H1 (cell line): ENCODE measurements around the gene IQCN. TPM values are rescaled to one million over a fixed set of nuclear protein-coding genes. Genes with fewer than 3 reads are reported as not detected.

Experiments used
- CTCF ChIA-PET: fragments of 300-600 bp; sonication (Branson Sonifier 250); formaldehyde crosslinking; loops from one replicate; lab custom pipeline; 2021; ENCODE audit not compliant: partially characterized antibody; lab: Charles Lee
- POLR2A ChIA-PET: fragments of 300-600 bp; sonication (Branson Sonifier 250); formaldehyde crosslinking; loops from one replicate; lab custom pipeline; 2021; ENCODE audit warnings: inconsistent platforms; ENCODE audit not compliant: partially characterized antibody; lab: Charles Lee
- DNase-seq, 2 experiments: peaks; one replicate each; pipeline versions ENCODE4 v3.0.0 to v3.0.0-alpha.2; 2010 to 2022; ENCODE audit warnings: low spot score in 2 of 2, low read depth in 1 of 2, mixed read lengths in 1 of 2
- FAIRE-seq: peaks from 2 replicates; lab custom pipeline; 2011; peaks lifted over from hg19 to GRCh38; lab: Jason Lieb, UNC
- H2AFZ ChIP-seq: 2 replicates; pipeline ENCODE4 v1.8.1; 2012; ENCODE audit warnings: low read length, inconsistent platforms
- H2AK5ac ChIP-seq: 2 replicates; pipeline ENCODE4 v1.6.1; 2013; ENCODE audit warnings: low read depth, low read length
- H2BK120ac ChIP-seq: replicated peaks from 2 replicates; pipeline ENCODE3; 2013; ENCODE audit warnings: low read depth, low read length, inconsistent platforms
- H2BK12ac ChIP-seq: 2 replicates; pipeline ENCODE4 v1.6.1; 2013; ENCODE audit warnings: low read depth, low read length
- H2BK15ac ChIP-seq: 2 replicates; pipeline ENCODE4 v1.6.1; 2013; ENCODE audit warnings: low read length
- H2BK20ac ChIP-seq: 2 replicates; pipeline ENCODE4 v1.6.1; 2013; ENCODE audit warnings: low read length
- H2BK5ac ChIP-seq: 2 replicates; pipeline ENCODE4 v1.6.1; 2013; ENCODE audit warnings: low read depth, low read length
- H3K14ac ChIP-seq: 2 replicates; pipeline ENCODE4 v1.6.1; 2013; ENCODE audit warnings: inconsistent platforms; ENCODE audit not compliant: insufficient read length
- H3K18ac ChIP-seq: 2 replicates; pipeline ENCODE4 v1.6.1; 2013; ENCODE audit warnings: low read length; ENCODE audit errors: extremely low read depth
- H3K23ac ChIP-seq: 2 replicates; pipeline ENCODE4 v1.6.1; 2013; ENCODE audit warnings: inconsistent platforms; ENCODE audit not compliant: insufficient read length
- H3K23me2 ChIP-seq: 2 replicates; pipeline ENCODE4 v1.6.1; 2013; ENCODE audit warnings: low read depth, low read length
- H3K27ac ChIP-seq: 2 replicates; pipeline ENCODE4 v1.6.1; 2011; ENCODE audit warnings: low read depth, low read length, inconsistent platforms
- H3K27me3 ChIP-seq, 4 experiments: replicated peaks in 1 of 4; 1 replicate in 1 of 4; 2 replicates in 3 of 4; pipeline versions ENCODE4 v1.6.1 to v1.8.1; 2011 to 2013; ENCODE audit warnings: low read length in 3 of 4, mild to moderate bottlenecking in 3 of 4, inconsistent platforms in 2 of 4, mixed read lengths in 2 of 4, moderate library complexity in 1 of 4; ENCODE audit not compliant: control insufficient read depth in 3 of 4, insufficient read depth in 3 of 4; ENCODE audit errors: extremely low read depth in 1 of 4
- H3K36me3 ChIP-seq, 4 experiments: 2 replicates each; pipeline versions ENCODE4 v1.6.1 to v1.8.1; 2011 to 2013; ENCODE audit warnings: mild to moderate bottlenecking in 4 of 4, low read length in 3 of 4, moderate library complexity in 2 of 4, control low read depth in 1 of 4, inconsistent platforms in 1 of 4; ENCODE audit not compliant: insufficient read depth in 4 of 4, control insufficient read depth in 2 of 4
- H3K4ac ChIP-seq: replicated peaks from 2 replicates; pipeline ENCODE3; 2013; ENCODE audit warnings: low read length, low read depth, mixed read lengths, inconsistent platforms; ENCODE audit not compliant: insufficient read length
- H3K4me1 ChIP-seq, 4 experiments: replicated peaks in 1 of 4; 1 replicate in 1 of 4; 2 replicates in 3 of 4; pipeline versions ENCODE4 v1.6.1 to v1.8.1; 2011 to 2013; ENCODE audit warnings: low read length in 3 of 4, inconsistent platforms in 2 of 4, mixed read lengths in 1 of 4; ENCODE audit not compliant: insufficient read depth in 4 of 4, control insufficient read depth in 3 of 4
- H3K4me2 ChIP-seq, 2 experiments: 2 replicates each; pipeline versions ENCODE4 v1.6.1 to v1.8.1; 2011 to 2013; ENCODE audit warnings: low read depth in 2 of 2, low read length in 2 of 2, control low read depth in 1 of 2, inconsistent platforms in 1 of 2, mild to moderate bottlenecking in 1 of 2; ENCODE audit not compliant: insufficient read depth in 1 of 2
- H3K4me3 ChIP-seq, 4 experiments: fragments of 200-600, 300-600 bp in 1 of 4; sonication (generic), shearing (Covaris generic), sonication (Bioruptor Twin) in 1 of 4; 2 replicates each; pipeline versions ENCODE4 v1.5.1 to v1.8.1; 2011 to 2016; ENCODE audit warnings: low read length in 4 of 4, low read depth in 3 of 4, control low read depth in 2 of 4, inconsistent platforms in 2 of 4, mild to moderate bottlenecking in 2 of 4, mixed read lengths in 1 of 4, moderate library complexity in 1 of 4; ENCODE audit not compliant: insufficient read depth in 2 of 4; ENCODE audit errors: extremely low read depth in 1 of 4
- H3K56ac ChIP-seq: replicated peaks from 2 replicates; pipeline ENCODE3; 2013; ENCODE audit warnings: low read depth, mild to moderate bottlenecking, mixed read lengths, low read length, inconsistent platforms; ENCODE audit not compliant: insufficient read length
- H3K79me1 ChIP-seq: 2 replicates; pipeline ENCODE4 v1.6.1; 2013; ENCODE audit warnings: low read depth, low read length, control low read depth
- H3K79me2 ChIP-seq, 2 experiments: 2 replicates each; pipeline versions ENCODE4 v1.6.1 to v1.8.1; 2012 to 2013; ENCODE audit warnings: low read length in 2 of 2, mild to moderate bottlenecking in 2 of 2, inconsistent platforms in 1 of 2; ENCODE audit not compliant: insufficient read depth in 2 of 2, control insufficient read depth in 1 of 2
- H3K9ac ChIP-seq, 4 experiments: replicated peaks in 1 of 4; 1 replicate in 1 of 4; 2 replicates in 3 of 4; pipeline versions ENCODE4 v1.6.1 to v1.8.1; 2011 to 2013; ENCODE audit warnings: low read depth in 3 of 4, low read length in 3 of 4, control low read depth in 2 of 4, mild to moderate bottlenecking in 2 of 4, moderate library complexity in 2 of 4, inconsistent platforms in 1 of 4; ENCODE audit errors: extremely low read depth in 1 of 4
- H3K9me3 ChIP-seq, 2 experiments: 2 replicates each; pipeline versions ENCODE4 v1.6.1 to v1.8.1; 2012 to 2013; ENCODE audit warnings: mild to moderate bottlenecking in 2 of 2, moderate library complexity in 2 of 2, control low read depth in 1 of 2, inconsistent platforms in 1 of 2, low read depth in 1 of 2, low read length in 1 of 2, mixed read lengths in 1 of 2; ENCODE audit not compliant: insufficient read depth in 2 of 2
- H4K20me1 ChIP-seq, 2 experiments: replicated peaks in 1 of 2; 2 replicates each; pipeline versions ENCODE3 to v1.8.1; 2011 to 2013; ENCODE audit warnings: inconsistent platforms in 2 of 2, low read length in 2 of 2, mild to moderate bottlenecking in 1 of 2; ENCODE audit not compliant: insufficient read depth in 2 of 2, control insufficient read depth in 1 of 2
- H4K5ac ChIP-seq: 2 replicates; pipeline ENCODE4 v1.6.1; 2013; ENCODE audit warnings: low read length, low read depth, mixed read lengths, inconsistent platforms; ENCODE audit not compliant: insufficient read length
- H4K8ac ChIP-seq: 2 replicates; pipeline ENCODE4 v1.8.0; 2013; ENCODE audit warnings: mild to moderate bottlenecking, moderate library complexity, low read length, inconsistent platforms; ENCODE audit not compliant: insufficient read depth; ENCODE audit errors: extremely low read depth
- H4K91ac ChIP-seq: replicated peaks from 2 replicates; pipeline ENCODE3; 2013; ENCODE audit warnings: low read length, mixed read lengths, inconsistent platforms; ENCODE audit not compliant: insufficient read length
- RAD21 ChIP-seq, 2 experiments: IDR thresholded peaks in 1 of 2; conservative IDR thresholded peaks in 1 of 2; 2 replicates each; pipeline ENCODE4 v1.6.1; 2011; ENCODE audit warnings: low read depth in 2 of 2, low read length in 2 of 2, improper control_type of control experiment in 1 of 2, inconsistent platforms in 1 of 2, mild to moderate bottlenecking in 1 of 2, moderate library complexity in 1 of 2
- SAP30 ChIP-seq: fragments of 300-600 bp; sonication (generic); IDR thresholded peaks from 2 replicates; pipeline ENCODE4 v1.7.1; 2012; ENCODE audit warnings: low read length, moderate library complexity, mild to moderate bottlenecking, inconsistent platforms; ENCODE audit not compliant: insufficient read depth, insufficient replicate concordance
- TEAD4 ChIP-seq: IDR thresholded peaks from 2 replicates; pipeline ENCODE4 v1.6.1; 2012; ENCODE audit warnings: low read depth, low read length, inconsistent platforms, mixed read lengths
- ZNF274 ChIP-seq: IDR thresholded peaks from 2 replicates; pipeline ENCODE4 v1.7.0; 2012; ENCODE audit warnings: low read length, borderline replicate concordance; ENCODE audit errors: extremely low read depth
- WGBS, 2 experiments: shearing (Covaris generic) in 1 of 2; methylation state at CpG; one replicate each; pipeline versions ENCODE4 v1.1.6 to v1.1.7; 2013 to 2015; ENCODE audit warnings: low lambda C conversion rate in 2 of 2, mixed read lengths in 2 of 2, inconsistent platforms in 1 of 2, low coverage in 1 of 2, missing lambda C conversion rate in 1 of 2; ENCODE audit not compliant: insufficient replicate concordance in 2 of 2, insufficient coverage in 1 of 2, insufficient read length in 1 of 2; ENCODE audit errors: extremely low coverage in 1 of 2, missing lambda C conversion rate in 1 of 2; 5-methylcytosine and 5-hydroxymethylcytosine counted together
- polyA plus RNA-seq, 7 experiments: library from polyadenylated mRNA; depleted of rRNA in 3 of 7; stranded (reverse) in 5 of 7; unstranded in 2 of 7; fragments of >200 nt in 5 of 7; fragments of 200-250 nt in 2 of 7; gene quantifications; 1 replicate in 5 of 7; 2 replicates in 1 of 7; 4 replicates in 1 of 7; pipeline versions ENCODE4 v1.2.1 to v1.2.3, GENCODE V29; 2011 to 2013; ENCODE audit warnings: missing spikeins in 2 of 7, mixed read lengths in 2 of 7
- total RNA-seq: library from RNA; stranded (reverse); fragmentation: NEBNext Ultra II Directional; extraction: Animal tissue kit (Norgen Biotek cat#: 25700); gene quantifications from 2 replicates; pipeline ENCODE4 v1.2.1, GENCODE V29; 2021
- TF ChIP-seq, protein P1 (sequence below), 3 experiments: IDR thresholded peaks; 1 replicate in 2 of 3; 2 replicates in 1 of 3; pipeline versions ENCODE4 v1.5.1 to v1.6.1; 2011; ENCODE audit warnings: low read length in 3 of 3, mild to moderate bottlenecking in 3 of 3, inconsistent platforms in 2 of 3, low read depth in 1 of 3, moderate library complexity in 1 of 3; ENCODE audit not compliant: insufficient read depth in 1 of 3; ENCODE audit errors: control extremely low read depth in 1 of 3

Gene IQCN
- total and polyA plus RNA-seq, 2 of the 8 experiments (the other 6 are each of a cell fraction or from before 2014, with no cell fraction given), result 0.36 to 1.0 TPM

DNA sequence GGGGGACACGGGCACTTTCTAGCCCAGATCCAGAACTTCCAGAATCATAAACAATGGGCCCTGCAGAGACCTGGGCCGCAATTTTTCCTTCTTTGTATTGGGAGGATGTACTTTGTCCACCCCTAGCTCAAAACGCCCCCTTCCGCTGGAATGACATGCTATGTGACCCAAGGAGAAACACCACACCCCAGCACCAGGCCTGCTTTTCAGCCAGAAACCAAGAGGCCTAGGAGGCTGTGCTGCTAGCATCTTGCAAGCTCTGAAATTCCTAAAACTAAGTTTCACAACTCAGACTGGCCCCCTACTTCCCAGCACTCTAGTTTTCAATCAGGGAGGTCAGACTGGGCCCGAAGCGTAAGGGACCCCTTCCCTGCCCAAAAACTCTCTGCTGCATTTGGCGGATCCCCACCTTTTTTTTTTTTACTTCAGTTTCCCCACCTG, 48.1 kb upstream of the IQCN start:
- Histone ChIP-seq H3K18ac (peak overlapping the region; percentile 80; the same call in 1 of the 2 replicates), H3K56ac (no peak overlapping the region), H3K14ac (no peak overlapping the region), H3K79me2 (peaks cover 20 to 45% of the 10 kb centered on the region in 2 experiments), H3K4ac (peak overlapping the region; percentile 25), H3K4me1 (peaks cover 6 to 9% (median 7%) of the 10 kb centered on the region in 4 experiments), H2BK15ac (no peak overlapping the region), H3K23ac (no peak overlapping the region), H3K27me3 (no peaks in the 10 kb centered on the region), H2AK5ac (no peak overlapping the region), H4K20me1 (peaks cover 6 to 15% of the 10 kb centered on the region in 2 experiments), H3K4me3 (peak overlapping the region; percentile 70 to 82 (median 78)), H3K23me2 (no peaks in the 10 kb centered on the region), H4K91ac (peak overlapping the region; percentile 12), H3K9ac (peak overlapping the region; percentile 86 to 91 (median 90)), H3K27ac (peak overlapping the region; percentile 92), H3K36me3 (peaks cover 0 to 7% (median 0%) of the 10 kb centered on the region in 4 experiments; a peak in 2 of 8 replicates), H2BK12ac (no peak overlapping the region), H2BK120ac (no peak overlapping the region), H3K9me3 (no peaks in the 10 kb centered on the region), H4K5ac (peak overlapping the region; percentile 82), H3K4me2 (peak overlapping the region; percentile 69 to 74), H3K79me1 (peaks cover 15% of the 10 kb centered on the region), H2AFZ (no peak overlapping the region), H2BK20ac (no peak overlapping the region), H2BK5ac (no peak overlapping the region), H4K8ac (peak overlapping the region; percentile 98)
- FAIRE-seq (peak; percentile 36), DNase-seq (no peak)
- CTCF ChIA-PET, result interaction anchor here (0.7 to 13.7 kb wide), 20 partner anchors 10 to 326 kb away, joined by 3 to 242 read pairs (median 3); partner anchors contain the start of genes IQCN, JUND and SSBP4
- POLR2A ChIA-PET, result interaction anchor here (0.6 to 13.8 kb wide), 28 partner anchors 10 to 223 kb away, joined by 3 to 200 read pairs (median 4); partner anchors contain the start of genes GDF15, IQCN and JUND
- TF ChIP-seq RAD21 (IDR thresholded peaks at IDR 0.05 in 1 of 2, conservative IDR thresholded peaks at IDR 0.05 in 1 of 2; ENCODE audit: low read depth in 2 of 2, low read length in 2 of 2) (peak; percentile 25 to 34; a peak in 2 of 4 replicates), ZNF274 (no peak), TEAD4 (0 out of 2 replicates have a peak, but pooled peaks have one; percentile 11), SAP30 (peak; percentile 82)
- TF ChIP-seq, protein P1, sequence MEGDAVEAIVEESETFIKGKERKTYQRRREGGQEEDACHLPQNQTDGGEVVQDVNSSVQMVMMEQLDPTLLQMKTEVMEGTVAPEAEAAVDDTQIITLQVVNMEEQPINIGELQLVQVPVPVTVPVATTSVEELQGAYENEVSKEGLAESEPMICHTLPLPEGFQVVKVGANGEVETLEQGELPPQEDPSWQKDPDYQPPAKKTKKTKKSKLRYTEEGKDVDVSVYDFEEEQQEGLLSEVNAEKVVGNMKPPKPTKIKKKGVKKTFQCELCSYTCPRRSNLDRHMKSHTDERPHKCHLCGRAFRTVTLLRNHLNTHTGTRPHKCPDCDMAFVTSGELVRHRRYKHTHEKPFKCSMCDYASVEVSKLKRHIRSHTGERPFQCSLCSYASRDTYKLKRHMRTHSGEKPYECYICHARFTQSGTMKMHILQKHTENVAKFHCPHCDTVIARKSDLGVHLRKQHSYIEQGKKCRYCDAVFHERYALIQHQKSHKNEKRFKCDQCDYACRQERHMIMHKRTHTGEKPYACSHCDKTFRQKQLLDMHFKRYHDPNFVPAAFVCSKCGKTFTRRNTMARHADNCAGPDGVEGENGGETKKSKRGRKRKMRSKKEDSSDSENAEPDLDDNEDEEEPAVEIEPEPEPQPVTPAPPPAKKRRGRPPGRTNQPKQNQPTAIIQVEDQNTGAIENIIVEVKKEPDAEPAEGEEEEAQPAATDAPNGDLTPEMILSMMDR (IDR thresholded peaks at IDR 0.05; ENCODE audit: control extremely low read depth in 1 of 3, insufficient read depth in 1 of 3, low read depth in 1 of 3, low read length in 3 of 3), result peak; percentile 19 to 48 (median 38); a peak in 3 of 4 replicates
- 19% methylated on average over 4 of the region's 7 CpGs; no CpG with 5 or more reads in 1 of the 2 experiments for WGBS, 2 experiments
